ENCODE data around the gene MMP2.

MMP2 gene

GRCh38 chr16:55521792-55522191, 42.8 kb downstream of the MMP2 start:
- no peak for DNase-seq

- no peak for DNase-seq
Observed at GRCh38 chr16:55526441-55526840, 47.4 kb downstream of the MMP2 start.

- DNase-seq: no peak
Observed at GRCh38 chr16:55527885-55528284, 48.9 kb downstream of the MMP2 start.

- no peak for DNase-seq
Observed at GRCh38 chr16:55529018-55529417, 50.0 kb downstream of the MMP2 start.

- DNase-seq: no peak
Observed at GRCh38 chr16:55530316-55530856, 51.4 kb downstream of the MMP2 start.

- DNase-seq: no peak
Observed at GRCh38 chr16:55532227-55532626, 53.2 kb downstream of the MMP2 start.

GRCh38 chr16:55534756-55535155, 55.8 kb downstream of the MMP2 start:
- DNase-seq: no peak

- DNase-seq: no peak
Observed at GRCh38 chr16:55539049-55539448, 60.1 kb downstream of the MMP2 start.

- no peak for DNase-seq
Observed at GRCh38 chr16:55539488-55539887, 60.5 kb downstream of the MMP2 start.

GRCh38 chr16:55540221-55540620, 61.2 kb downstream of the MMP2 start:
- no peak for DNase-seq

- DNase-seq: peak; percentile 6
Observed at GRCh38 chr16:55542459-55543082, 63.6 kb downstream of the MMP2 start.

GRCh38 chr16:55543472-55543871, 64.5 kb downstream of the MMP2 start:
- DNase-seq: no peak

GRCh38 chr16:55552621-55553020, 73.6 kb downstream of the MMP2 start:
- no peak for DNase-seq

GRCh38 chr16:55555436-55555835, 76.4 kb downstream of the MMP2 start:
- no peak for DNase-seq
